Endometrium (tissue), 2 donors: ENCODE measurements around the gene GTF2H3.
"Not testable (repeated sequence)": the region's sequence is repeated elsewhere in the genome, so short reads cannot be mapped to it uniquely, and the experiment has no call there.

ENCODE experiments used
- FAIRE-seq: peaks from 2 replicates; lab custom pipeline; 2012; peaks lifted over from hg19 to GRCh38; lab: Jason Lieb, UNC
- donor health status: control.
- donor health status: control.

The GTF2H3 gene

DNA sequence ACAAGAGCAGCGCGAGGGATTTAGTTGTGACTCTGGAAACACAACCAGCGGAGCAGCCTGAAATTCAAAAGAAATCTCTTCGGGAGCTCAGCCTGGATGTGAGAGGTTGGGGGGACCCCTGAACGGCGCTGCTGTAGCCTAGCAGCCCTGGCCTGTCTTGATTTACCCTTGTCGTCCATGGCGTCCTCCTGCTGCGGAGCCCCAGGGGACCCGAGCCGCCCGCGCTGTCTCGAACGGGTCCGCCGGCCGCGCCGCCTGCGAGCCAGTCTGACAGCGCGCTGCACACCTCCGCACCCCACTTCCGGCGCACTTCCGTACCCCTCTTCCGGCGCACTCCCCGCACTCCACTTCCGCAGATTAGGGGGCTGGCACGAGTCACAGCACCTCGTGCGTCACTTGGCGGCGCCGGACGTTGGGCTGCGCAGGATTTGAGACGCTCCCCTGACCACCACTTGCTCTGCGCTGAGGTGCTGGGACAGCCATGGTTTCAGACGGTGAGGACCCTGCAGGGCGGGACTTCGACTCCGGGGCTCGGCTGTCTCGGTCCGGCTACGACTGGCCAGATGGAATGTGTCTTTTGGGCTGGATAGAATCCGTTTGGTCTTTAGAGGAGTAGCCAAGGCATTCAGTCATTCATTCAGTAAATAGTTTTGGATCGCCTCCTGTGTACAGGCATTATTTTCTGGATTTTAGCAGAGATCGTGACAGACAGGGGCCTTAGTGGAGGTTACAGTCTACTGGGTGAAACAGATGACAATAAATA is at the start of gene GTF2H3, which contains the start of gene EIF2B1:
GTF2H3 (plus strand) TSS at position 451 of the 763 bp plus-strand sequence; CDS start at position 482, 31 bp downstream.
EIF2B1 (minus strand) TSS at position 308 of the 763 bp plus-strand sequence; CDS start at position 179, 129 bp downstream.
- FAIRE-seq = peak; percentile 50

- no peak for FAIRE-seq
Measured at GRCh38 chr12:123591702-123592481, 41.7 kb upstream of the GTF2H3 start.

DNA sequence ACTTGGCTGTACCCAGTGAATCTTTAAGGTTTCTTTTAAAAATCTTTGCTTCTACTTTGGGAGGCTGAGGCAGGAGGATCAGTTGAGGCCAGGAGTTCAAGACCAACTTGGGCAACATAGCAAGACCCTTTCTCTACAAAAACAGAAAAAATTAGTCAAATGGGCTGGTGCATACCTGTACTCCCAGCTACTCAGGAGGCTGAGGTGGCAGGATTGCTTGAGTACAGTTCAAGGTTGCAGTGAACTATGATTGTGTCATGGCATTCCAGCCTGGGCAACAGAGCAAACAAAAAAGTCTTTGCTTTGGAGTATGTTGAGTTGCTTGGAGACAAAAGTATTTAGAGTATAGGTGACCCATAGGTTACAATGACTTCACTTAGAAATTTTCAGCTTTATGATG is 37.9 kb upstream of the GTF2H3 start:
- FAIRE-seq = no peak

DNA sequence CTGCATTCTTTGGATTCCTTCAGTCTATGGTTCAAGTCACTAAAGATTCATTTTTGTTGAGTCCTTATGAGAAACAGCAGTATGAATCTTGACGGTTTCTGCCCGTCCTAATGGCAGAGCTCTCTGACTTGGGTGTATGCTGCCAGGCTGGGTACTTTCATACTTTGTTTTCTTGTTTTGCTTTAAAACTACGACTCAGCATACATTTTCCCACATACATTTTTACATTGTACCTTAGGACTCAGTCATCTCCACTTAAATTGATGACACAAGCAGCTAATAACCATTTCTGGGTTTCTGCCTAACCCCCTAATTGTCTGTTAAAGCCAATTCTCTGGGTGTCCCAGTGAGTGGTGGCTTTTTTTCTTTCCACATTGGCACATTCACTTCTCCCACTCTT is 36.5 kb upstream of the GTF2H3 start:
- no peak for FAIRE-seq

DNA sequence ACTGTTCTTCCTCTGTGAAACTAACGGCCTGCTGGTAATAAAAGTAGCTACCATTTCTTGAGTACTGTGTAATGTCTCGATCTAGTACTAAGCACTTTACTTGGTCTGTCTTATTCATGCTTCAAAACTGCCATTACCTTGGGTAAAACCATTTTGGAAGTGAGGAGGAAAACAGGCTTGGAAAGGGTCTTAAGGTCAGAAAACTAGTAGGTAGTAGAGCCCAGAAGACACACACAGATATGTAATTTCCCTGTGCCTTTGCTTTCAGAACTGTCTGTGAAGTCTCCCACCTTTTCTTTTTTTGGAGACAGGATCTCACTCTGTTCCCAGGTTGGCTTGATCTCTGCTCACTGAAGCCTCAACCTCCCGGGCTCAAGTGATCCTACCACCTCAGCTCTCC is 35.1 kb upstream of the GTF2H3 start:
- no peak for FAIRE-seq

DNA sequence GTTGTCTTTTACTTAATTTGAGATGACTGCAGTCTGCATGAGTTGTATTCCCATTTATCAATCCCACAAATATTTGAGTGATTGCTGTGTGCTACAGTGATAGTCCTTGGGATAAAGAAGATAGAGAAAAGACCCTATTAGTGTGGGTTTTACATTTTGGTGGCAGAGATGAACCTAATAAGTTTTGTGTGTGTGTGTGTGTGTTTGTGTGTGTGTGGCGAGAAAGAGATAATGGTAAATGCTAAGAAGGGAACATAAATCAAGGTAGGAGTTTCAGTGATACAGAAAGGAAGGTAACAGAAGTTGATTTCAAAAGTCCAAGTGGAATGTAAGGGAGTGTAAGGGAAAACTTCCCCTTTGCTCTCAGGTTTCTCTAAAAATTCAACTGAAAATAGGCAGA is 34.3 kb upstream of the GTF2H3 start:
- no peak for FAIRE-seq

DNA sequence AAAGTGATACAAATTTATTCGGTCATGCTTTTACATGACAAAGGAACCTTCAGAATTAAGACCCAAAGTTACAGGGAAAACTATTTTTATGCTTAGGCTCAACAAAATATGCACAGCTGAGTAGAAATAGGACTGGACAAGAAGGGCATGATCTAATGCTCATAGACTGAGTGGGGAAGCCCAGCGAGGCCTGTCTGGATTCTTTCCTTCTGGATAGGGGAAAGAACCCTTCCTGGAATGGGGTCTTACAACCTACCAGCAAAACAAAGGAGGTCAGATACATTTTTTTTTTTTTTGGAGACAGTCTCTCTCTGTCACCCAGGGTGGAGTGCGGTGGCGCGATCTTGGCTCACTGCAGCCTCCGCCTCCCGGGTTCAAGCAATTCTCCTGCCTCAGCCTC is 33.9 kb upstream of the GTF2H3 start:
- FAIRE-seq = no peak

DNA sequence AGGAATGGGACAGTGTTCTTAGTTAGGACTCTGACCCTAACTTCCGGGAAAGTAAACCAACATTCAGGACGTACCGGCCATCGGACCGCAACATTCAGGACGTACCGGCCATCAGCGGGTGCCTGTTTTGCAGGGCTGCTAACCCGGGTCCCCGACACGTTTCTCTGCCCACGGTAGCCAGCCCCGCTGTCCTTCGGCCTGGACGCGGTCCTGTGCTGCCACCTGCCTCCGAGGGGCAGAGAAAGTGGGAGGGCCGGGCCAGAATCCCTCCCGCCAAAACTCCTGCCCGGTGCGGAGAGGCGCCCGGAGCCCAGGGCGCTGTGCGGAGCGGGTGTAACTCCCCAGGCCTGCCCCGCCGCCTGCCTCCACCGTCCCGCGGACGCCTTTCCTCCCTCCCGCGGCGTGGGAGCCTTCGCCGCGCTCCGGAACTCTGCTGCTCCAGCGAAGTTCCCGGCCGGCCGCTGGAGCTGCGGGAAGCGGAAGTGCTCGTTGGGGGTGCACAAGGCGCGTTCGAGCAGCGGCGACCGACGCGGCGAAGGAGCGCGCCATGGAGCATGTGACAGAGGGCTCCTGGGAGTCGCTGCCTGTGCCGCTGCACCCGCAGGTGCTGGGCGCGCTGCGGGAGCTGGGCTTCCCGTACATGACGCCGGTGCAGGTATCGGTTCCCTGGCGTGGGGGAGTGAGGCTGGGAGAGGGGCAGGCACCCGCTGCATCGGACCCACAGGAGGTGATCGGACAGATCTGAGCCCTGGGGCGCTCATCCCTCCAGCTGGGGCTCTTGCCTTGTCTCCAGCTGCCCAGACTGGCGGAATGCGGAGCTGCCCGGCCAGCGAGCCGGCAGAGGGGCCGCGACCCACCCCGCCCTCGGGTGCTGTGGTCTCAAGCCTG is 31.8 kb upstream of the GTF2H3 start, which contains the start of gene DDX55:
DDX55 (plus strand) TSS at position 498 of the 888 bp plus-strand sequence; CDS start at position 548, 50 bp downstream.
- FAIRE-seq = no peak

GRCh38 chr12:123602651-123603195 is 30.9 kb upstream of the GTF2H3 start:
- no peak for FAIRE-seq

DNA sequence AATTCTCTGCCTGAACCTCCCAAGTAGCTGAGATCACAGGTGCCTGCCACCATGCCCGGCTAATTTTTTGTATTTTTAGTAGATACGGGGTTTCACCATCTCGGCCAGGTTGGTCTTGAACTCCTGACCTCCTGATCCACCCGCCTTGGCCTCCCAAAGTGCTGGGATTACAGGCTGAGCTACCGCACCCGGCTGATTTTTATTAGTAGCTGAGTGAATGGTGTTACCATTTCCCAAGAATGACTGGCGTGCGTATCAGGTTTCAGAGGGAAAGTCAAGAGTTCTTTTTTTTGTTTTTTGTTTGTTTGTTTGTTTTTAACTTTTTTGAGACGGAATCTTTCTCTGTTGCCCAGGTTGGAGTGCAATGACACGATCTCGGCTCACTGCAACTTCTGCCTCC is 30.1 kb upstream of the GTF2H3 start:
- FAIRE-seq = not testable (repeated sequence)

DNA sequence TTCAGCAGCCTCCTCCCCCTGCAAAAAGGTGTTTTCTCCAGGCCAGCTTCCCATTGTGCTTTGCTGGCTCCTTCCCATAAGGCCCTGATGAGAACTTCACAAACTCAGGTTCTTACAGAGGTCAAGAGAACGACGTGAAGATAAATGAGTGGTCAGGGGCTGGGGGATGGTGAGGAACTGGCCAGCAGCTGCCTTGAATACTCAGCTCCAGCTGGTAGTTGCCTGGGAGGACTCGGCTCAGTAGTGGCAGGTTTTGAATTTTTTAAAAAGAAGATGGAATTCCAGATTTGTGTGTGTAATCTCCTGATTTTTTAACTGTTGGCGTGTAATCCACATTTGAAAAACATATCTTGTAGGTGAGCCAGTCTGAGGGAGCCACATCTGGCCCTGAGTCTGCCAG is 25.9 kb upstream of the GTF2H3 start:
- no peak for FAIRE-seq

GRCh38 chr12:123608182-123608581 is 25.4 kb upstream of the GTF2H3 start:
- no peak for FAIRE-seq

DNA sequence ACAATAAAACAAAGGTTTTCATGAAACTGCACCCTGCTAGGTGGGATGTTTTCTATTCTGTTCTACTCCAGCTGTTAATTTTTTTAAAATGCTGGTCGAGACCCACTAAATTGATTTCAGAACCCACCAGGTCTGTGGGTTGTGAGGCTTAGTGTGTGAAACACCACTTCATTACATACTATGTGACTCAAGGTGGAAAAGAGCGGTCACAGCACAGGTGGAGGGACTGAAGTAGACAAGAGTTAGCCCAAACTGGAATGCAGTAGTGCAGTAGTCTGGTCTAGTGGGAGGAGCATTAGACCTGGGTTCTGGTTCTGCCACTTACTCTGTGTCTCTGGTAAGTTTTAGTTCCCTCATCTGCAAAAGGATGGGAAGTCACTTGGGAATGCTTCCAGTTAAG is 19.5 kb upstream of the GTF2H3 start:
- no peak for FAIRE-seq

DNA sequence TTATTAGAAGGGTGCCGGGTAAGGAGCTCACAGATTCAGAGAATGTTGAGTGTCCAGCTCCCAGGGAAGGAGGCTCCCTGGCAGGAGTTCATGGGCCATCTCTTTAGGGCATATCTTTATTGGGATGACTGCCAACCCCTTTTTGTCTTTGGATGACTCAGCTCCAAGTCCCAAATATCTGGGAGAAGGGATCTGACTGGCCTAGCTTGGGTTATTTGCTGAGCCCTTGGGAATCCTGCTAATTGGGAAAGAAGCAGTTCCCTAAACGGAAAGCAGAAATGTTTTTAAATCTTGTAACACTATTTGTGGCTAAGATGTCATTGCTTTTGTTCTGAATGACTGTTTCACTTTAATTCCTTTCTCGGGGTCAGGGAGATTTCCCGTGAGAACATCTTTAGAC is 19.1 kb upstream of the GTF2H3 start:
- no peak for FAIRE-seq

DNA sequence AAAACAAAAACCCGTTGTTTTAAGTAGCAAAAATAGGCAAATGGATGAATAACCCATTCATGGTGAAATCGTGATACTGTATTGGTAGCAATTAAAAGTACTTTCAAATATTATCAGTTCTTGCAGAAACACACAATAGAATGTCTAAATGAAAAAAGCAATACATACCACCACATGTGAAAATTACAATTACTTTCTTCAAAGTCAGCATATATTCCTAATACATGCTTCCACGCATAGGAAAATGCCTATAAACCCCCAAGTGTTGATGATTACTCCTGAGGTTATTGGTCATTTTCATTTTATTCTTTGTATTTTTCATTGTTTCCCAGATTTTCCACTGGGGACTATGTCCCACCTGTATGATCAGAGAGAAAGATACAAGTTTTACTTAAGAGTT is 16.5 kb upstream of the GTF2H3 start:
- FAIRE-seq = no peak

- FAIRE-seq = no peak
Measured at GRCh38 chr12:123617580-123617979, 16.0 kb upstream of the GTF2H3 start.

GRCh38 chr12:123621101-123621500 is 12.5 kb upstream of the GTF2H3 start:
- FAIRE-seq = no peak

DNA sequence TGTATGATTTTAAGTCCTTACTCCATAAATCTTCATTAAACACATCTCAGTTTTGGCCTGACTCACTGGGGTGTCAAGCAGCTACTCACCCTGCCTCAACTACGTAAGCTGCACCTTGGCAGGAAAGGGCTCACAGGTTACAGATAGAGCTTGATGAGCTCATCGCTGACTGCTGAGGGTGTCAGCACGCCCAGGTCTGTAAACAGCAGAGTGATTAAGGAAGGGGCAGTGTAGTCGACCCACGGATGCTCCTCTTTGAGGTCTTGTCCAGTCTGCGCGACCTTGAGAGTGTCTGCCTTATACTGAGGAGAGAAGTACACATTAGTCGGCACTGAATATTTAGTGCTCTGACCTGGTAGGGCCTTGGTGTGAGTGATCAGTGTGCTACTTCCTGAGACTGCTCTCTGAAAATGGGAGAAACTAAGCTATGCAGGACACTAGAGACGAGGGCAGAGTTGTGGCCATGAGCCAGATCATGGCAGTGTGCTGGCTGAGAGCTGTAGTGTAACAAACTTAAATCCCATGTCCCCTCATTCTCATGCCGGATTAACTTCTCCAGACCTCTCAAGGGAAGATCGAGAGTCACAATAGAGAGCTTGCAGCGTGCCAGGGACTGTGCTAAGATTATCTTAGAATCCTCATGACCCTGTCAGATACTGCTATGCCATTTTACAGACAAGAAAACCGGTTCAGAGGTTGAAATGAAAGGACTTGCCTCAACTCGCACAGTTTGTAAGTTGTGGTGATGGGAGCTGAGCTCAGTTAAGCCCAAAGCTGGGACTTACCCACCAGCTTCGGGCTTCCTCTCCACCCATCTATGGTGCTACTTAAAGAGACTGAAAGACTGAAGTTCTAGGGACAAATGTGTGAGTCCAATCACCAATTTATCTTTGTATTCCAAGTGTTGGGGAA is 11.8 kb upstream of the GTF2H3 start:
- no peak for FAIRE-seq

GRCh38 chr12:123634142-123634561 is 523 bp downstream of the GTF2H3 start:
- no peak for FAIRE-seq

DNA sequence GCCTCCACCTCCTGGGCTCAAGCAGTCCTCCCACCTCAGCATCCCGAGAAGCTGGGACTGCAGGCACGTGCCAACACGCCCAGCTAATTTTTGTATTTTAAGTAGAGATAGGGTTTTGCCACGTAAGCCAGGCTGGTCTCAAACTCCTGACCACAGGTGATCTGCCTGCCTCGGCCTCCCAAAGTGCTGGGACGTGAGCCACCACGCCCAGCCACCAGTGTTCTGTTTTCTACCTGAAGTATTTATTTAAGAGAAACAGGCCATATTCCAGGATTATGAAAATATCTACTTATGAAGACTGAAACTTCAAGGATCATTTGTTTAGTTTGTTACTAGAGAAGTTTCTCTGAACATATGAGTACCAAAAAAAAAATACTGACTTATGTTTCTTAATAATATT is 10.3 kb downstream of the GTF2H3 start:
- FAIRE-seq = no peak

DNA sequence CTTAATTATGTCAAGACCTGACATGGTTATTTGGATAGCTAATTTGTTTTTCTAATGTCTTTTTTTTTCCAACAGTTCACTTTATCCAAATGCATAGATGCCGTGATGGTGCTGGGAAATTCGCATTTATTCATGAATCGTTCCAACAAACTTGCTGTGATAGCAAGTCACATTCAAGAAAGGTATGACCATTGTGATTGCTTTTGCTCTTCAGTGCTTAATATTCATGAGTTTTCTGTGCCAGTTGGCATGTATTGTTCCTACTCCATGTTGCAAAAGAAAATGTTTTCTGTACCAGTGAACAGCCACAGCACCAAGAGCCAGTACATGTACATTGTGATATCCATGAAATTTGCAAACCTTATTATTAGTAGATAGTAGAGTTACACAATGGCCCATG is 11.8 kb downstream of the GTF2H3 start:
- no peak for FAIRE-seq
